GM12874 (cell line): ENCODE results near the gene MIA3.

Experiments used
- CTCF ChIP-seq: IDR thresholded peaks from 2 replicates; pipeline ENCODE4 v1.5.1; 2011; ENCODE audit warnings: low read depth, mild to moderate bottlenecking, control low read depth, low read length, moderate library complexity; ENCODE audit not compliant: insufficient read depth

MIA3 gene

GRCh38 chr1:222589462-222590302 lies 28.2 kb upstream of the MIA3 start, which contains the start of gene TAF1A:
TAF1A (minus strand) TSS chr1:222589933.
- TF ChIP-seq CTCF, result no peak

- no peak for TF ChIP-seq CTCF
Measured at GRCh38 chr1:222592171-222592570, 25.7 kb upstream of the MIA3 start.

GRCh38 chr1:222594789-222595188 lies 23.1 kb upstream of the MIA3 start:
- TF ChIP-seq CTCF, result no peak

- no peak for TF ChIP-seq CTCF
Measured at GRCh38 chr1:222596696-222597095, 21.2 kb upstream of the MIA3 start.

- no peak for TF ChIP-seq CTCF
Measured at GRCh38 chr1:222600281-222600680, 17.6 kb upstream of the MIA3 start.

- TF ChIP-seq CTCF, result no peak
Measured at GRCh38 chr1:222601257-222601656, 16.6 kb upstream of the MIA3 start.

GRCh38 chr1:222606757-222607156 lies 11.1 kb upstream of the MIA3 start:
- TF ChIP-seq CTCF, result no peak

- TF ChIP-seq CTCF, result no peak
Measured at GRCh38 chr1:222610728-222611127, 7.2 kb upstream of the MIA3 start.
